VCaP (cell line): Measurements from ENCODE around the gene JARID2.

ENCODE experiments used
- H3K27ac ChIP-seq: fragments of 450-650 bp; 2 replicates; pipeline ENCODE4 v1.5.1; 2017
- TF ChIP-seq, protein P1 (sequence below): fragments of 450-650 bp; conservative IDR thresholded peaks from 2 replicates; pipeline ENCODE4 v1.5.1; 2017; ENCODE audit warnings: mild to moderate bottlenecking, moderate library complexity

Gene JARID2

GRCh38 chr6:15517600-15517999, 271.7 kb downstream of the JARID2 start:
- TF ChIP-seq, protein P1, sequence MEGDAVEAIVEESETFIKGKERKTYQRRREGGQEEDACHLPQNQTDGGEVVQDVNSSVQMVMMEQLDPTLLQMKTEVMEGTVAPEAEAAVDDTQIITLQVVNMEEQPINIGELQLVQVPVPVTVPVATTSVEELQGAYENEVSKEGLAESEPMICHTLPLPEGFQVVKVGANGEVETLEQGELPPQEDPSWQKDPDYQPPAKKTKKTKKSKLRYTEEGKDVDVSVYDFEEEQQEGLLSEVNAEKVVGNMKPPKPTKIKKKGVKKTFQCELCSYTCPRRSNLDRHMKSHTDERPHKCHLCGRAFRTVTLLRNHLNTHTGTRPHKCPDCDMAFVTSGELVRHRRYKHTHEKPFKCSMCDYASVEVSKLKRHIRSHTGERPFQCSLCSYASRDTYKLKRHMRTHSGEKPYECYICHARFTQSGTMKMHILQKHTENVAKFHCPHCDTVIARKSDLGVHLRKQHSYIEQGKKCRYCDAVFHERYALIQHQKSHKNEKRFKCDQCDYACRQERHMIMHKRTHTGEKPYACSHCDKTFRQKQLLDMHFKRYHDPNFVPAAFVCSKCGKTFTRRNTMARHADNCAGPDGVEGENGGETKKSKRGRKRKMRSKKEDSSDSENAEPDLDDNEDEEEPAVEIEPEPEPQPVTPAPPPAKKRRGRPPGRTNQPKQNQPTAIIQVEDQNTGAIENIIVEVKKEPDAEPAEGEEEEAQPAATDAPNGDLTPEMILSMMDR = no peak
- H3K27ac ChIP-seq = no peak overlapping the region

DNA sequence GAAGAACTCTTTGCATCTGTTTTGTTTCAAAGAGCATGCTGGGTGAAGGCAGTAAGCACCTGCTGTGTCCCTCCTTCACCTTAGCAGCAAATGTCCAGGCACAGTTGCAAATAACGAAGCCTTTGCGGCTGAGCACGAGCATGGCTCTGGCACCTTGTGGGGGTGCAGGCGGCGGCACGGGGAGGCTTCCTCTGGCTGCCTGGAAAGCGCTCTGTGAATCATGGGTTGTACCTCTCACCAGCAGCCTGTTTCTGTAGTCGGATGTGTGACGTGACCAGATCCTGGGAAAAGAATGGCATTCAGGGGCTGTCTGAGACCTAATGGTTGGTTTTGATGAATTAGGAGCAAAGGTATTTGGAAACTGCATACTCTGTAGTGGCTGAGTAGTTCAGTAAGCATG, 272.2 kb downstream of the JARID2 start:
- TF ChIP-seq, protein P1 = no peak

GRCh38 chr6:15518878-15519277, 273.0 kb downstream of the JARID2 start:
- H3K27ac ChIP-seq = no peak overlapping the region
- TF ChIP-seq, protein P1 = no peak

More for the DNA sequence above, 272.2 kb downstream of the JARID2 start:
- H3K27ac ChIP-seq = no peak overlapping the region

DNA sequence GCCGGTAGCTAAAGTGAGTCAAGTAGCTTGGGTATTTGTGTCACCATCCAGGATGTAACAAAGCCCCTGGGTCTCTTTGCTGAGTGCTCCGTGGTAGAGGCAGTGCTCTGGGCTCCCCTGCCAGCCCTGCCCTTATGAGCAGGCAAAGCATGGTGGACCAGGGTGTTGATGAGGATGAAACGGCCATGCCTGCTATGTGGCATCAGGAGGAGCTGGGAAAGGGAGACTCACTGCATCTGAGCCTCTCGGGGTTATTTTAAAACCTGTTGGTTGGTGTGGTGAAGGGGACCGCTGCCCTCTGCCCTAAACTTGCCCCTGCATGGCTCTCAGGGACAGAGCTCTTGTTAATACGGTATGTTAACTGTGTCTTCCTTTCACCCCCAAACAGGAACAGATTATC, 273.8 kb downstream of the JARID2 start:
- TF ChIP-seq, protein P1 = no peak
- H3K27ac ChIP-seq = no peak overlapping the region

GRCh38 chr6:15520626-15521203, 274.8 kb downstream of the JARID2 start:
- H3K27ac ChIP-seq = no peak overlapping the region
- TF ChIP-seq, protein P1 = no peak

- TF ChIP-seq, protein P1 = no peak
- no peak overlapping the region for H3K27ac ChIP-seq
These were observed 275.7 kb downstream of the JARID2 start for GRCh38 chr6:15521582-15521981.

DNA sequence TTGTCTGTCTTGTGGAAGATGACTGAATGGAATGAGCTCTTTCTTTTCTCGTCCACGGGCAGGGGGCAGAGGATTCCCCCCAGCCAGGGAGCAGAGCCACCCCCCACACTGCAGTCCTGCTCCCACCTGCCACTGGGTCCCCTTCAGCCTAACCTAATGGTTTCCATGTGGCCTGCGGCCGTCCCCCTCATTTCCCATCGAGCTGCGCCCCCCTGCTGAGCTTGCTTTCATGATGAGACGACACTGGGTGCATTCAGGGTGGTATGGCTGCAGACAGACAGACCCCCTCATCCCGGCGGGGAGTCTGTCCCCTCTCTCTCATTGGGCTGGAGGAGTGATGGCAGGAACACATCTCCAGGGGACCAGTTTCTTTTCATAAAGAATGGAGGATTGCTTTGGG, 276.2 kb downstream of the JARID2 start:
- H3K27ac ChIP-seq = no peak overlapping the region
- TF ChIP-seq, protein P1 = no peak
